IPS-NIHi7 (cell line): ENCODE results near the gene ZBTB20.

ENCODE experiments used
- DNase-seq: peaks from one replicate; pipeline ENCODE4 v3.0.0; 2012; ENCODE audit warnings: mixed read lengths; ENCODE audit errors: extremely low spot score

The ZBTB20 gene

DNA sequence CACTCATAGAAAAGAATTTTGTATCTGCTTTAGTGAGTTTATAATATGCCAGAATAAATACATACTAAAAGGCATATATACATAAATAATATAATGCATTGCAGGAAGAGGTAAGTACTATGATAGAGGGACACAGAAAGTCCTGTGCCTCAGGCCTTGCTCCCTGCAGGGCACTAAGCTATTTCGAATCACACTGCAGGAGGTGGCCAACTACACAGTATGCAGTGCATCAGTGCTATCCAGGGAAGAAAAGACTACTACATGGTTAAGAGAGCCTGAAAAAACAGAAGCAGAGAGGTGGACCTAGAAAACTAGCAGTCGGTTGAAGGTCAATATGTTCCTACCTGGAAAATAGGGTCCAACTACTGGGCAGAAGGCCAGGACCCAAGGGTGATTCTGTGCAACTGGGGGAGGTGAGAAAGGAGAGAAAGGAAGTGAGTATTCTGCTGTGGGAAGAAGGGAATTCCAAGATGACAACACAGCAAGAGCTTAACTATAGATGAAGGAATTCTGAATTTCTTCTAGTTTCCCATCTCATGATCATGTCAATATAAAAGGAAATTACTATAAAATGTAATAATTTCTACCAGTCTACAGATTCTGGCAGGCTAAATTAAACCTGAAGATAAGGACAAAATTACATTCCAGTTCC is 218.0 kb downstream of the ZBTB20 start:
- DNase-seq = no peak

DNA sequence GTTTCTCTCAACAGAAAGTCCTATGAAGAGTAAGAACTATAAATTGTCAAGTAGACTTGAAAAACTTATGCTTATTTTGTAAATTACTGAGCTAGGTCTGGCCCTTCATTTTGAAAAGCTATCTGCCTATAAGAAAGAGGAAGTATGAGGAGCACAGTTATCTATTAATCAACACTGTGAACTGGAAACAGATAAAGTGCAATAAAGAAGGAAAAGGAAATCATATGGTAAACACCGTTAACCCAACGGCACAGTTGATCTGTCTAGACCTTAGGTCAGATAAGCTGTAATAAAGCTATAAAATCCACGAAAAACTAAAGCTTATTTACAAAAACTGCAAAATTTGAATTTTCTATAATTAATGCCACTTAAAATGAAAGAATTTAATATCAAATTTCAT is 242.5 kb downstream of the ZBTB20 start:
- DNase-seq = no peak

DNA sequence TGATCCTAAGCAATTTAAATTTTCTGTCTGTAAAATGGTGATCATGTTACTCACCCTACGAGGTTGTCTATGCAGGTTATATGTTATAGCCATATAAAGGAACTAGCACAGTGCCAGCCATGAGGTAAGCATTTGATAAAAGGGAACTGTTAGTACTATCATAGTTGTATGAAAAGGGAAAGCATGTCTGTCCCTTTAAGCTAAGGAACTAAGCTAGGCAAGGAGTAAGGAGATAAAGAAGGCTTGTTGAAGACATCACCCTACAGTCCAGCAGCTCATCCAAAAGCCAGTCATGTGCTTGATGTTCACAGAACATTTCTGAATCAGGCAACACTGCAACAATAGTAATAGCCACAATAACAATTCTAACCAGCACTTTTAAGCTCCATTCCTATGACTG is 243.9 kb downstream of the ZBTB20 start:
- DNase-seq = no peak

DNA sequence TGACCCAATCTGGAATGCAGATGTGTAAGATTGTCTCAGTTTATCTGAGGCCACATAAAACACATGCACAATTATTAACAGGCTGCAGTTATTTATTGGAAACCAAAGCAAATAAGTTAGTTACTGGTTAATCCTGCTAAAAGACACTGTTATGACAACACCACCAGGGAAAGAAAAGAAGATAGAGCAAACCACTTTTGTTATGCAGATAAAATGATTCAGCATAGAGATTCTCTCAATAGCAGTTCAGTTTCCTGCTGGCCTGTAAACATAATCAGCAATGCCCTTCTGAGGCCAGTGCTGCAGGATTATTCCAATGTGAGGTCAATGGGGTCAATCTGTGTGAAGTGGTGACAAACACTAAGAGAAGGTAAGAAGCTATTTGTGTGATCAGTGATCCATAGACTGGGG is 244.4 kb downstream of the ZBTB20 start:
- peak; percentile 17 for DNase-seq

DNA sequence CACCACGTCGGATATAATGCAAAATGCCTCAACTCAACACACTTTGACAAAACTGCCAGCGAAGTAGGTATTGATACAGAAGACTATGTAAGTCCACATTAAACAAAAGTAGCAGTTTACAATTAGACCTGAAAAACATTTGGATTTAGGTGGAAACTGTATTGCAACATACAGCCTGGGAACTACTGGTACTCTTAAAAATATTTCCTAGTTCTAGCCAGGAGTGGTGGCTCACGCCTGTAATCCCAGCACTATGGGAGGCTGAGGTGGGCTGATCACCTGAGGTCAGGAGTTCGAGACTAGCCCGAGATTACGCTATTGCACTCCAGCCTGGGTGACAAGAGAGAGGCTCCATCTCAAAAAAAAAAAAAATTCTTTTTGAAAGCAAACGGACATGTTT is 246.2 kb downstream of the ZBTB20 start:
- DNase-seq = no peak

DNA sequence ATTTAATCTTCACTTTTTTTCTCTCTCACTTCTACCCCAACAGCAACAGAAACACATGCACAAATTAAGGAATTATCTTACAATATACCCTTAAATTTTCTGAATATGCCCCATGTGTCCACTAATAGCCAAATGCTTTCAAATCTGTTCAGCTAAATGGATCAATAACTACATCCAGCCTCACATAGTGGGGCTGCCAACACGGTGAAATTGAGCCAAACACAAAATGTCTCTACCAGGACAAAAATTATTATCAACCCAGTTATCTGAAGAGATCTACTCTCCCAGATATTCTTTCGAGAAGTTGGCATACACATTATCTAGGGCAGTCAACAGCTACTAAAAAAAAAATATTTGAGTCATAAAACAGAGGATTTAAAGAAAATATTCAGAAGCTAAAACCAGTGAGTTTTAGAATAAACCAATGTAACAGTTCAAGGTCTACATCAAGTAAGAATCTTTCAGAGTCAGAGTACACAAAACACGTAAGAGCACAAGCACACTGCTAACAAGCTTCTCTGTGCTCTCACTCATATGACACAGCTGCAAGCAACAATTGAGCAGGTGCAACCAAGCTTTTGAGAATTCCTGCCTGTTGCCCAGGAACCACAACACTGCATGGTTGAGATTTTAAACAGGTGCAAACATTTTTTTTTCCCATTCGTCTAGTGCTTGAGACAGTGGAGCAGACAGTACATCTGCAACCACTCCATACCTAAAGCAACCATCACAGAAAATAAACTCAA is 247.7 kb downstream of the ZBTB20 start:
- DNase-seq = no peak

DNA sequence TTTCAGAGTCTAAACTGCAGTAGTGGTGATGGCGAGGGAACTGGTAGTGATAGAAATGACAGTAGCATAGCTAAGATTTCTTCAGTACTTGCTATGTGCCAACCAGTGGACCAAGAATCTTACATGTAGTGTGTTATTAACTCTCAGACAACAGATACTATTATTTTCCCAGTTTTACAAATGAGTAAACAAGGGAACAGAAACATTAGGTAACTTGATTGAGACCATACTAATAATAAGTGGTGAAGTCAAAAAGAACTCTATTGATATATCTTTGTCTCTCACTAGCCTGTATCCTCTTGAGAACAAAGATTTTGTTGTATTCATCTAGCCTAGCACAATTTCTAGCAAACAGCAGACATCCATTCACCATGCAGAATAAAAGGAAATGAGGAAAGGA is 250.1 kb downstream of the ZBTB20 start:
- no peak for DNase-seq

DNA sequence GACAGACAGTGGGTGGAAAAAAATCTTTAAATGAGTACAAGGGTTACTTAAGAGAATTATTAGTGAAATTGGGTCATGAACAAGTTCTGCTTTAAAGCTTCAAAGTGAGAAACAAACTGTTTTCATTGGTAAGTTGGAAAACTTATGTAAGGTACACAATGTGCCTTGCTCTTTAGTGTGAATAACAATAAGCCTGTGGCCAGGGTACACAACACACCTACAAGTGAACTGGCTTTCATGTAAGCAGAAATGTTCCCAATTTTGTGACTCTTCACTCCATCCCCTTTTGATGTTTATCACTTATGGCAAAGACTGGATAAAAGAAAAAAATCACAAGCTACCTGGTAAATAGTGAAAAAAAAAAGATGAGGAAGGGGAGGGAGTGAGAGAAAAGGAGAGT is 253.7 kb downstream of the ZBTB20 start:
- no peak for DNase-seq

DNA sequence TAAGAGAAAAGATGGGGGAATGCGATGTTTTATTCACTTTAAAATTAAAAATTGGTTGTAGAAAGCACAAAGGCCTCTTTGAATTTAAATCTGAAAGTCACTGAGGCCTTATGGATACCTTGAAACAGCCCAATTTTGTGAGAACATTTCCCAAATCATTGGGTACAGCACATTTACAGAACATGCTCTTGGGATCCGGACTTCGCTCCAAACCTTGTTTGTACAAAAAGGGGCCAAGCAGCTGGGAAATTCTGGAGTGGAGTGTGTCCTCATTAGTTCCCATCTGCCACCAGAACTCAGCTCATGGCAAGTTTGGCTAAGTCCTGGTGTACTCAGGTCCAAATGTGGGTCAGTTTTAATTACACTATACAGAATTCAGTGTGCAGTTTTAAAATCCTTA is 254.2 kb downstream of the ZBTB20 start:
- DNase-seq = no peak

DNA sequence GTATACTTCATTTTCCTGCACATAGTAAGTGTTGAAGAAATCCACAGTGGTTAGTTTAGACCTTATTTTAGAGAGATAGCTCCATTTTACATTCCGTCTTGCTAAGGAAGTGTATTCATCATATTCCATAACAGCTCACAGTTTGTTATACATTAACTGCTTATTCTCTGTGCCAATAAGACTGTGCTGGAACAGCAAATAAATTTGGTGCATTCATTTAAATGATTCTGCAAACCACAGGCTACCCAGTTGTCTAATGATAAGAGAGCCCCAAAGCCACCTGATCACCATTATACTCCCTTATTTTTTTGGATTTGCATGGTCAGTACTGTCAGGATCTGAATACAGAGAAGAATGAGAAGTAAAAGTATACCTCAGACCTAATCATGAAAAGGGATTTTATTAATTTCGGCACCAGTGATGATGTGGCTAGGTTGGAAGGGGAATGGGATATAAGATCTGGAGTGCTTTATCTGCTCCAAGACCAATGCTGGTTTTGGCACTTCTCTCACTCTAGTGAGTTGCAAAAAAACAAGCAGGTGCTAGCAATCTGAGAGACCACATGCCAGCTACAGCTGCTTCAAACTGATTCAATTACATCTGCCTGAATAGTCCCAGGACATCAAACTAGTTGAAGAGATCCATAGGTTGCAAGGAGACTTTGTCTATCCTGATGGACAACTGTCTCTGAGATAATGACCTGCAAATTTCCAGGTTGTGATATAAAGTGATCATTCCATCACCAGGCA is 254.8 kb downstream of the ZBTB20 start:
- DNase-seq = no peak

DNA sequence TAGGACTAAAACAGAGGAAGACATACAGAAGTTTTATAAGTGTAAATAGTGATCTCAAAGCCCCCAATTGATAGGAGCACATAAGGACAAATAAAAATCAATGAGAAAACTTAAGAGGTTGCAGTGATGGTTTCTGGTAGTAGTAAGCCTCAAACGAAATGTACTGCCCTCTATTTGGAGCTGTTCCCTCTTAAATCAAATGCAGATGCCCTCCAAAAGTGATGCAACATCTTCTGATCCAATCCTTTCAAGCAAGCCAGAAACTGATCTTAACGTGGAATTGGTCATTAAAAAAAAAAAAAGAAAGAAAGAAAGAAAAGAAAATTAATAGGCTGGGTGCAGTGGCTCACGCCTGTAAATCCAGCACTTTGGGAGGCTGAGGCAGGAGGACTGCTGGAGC is 259.3 kb downstream of the ZBTB20 start:
- DNase-seq = no peak

DNA sequence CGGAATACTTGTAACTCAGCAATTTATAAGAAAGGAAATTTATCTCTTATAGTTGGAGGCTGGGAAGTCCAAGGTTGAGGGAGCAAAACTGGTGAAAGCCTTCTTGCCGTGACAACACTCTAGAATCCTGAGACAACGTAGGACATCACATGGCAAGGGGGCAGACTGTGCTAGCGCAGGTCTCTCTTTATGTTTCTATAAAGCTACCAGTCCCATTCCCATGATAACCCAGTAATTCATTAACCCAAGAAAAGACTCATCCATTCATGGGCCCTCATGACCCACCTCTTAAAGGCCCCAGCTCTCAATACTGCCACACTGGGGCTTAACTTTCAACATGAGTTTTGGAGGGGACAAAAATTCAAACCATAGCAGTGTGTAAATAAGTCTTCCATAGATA is 260.2 kb downstream of the ZBTB20 start:
- no peak for DNase-seq

DNA sequence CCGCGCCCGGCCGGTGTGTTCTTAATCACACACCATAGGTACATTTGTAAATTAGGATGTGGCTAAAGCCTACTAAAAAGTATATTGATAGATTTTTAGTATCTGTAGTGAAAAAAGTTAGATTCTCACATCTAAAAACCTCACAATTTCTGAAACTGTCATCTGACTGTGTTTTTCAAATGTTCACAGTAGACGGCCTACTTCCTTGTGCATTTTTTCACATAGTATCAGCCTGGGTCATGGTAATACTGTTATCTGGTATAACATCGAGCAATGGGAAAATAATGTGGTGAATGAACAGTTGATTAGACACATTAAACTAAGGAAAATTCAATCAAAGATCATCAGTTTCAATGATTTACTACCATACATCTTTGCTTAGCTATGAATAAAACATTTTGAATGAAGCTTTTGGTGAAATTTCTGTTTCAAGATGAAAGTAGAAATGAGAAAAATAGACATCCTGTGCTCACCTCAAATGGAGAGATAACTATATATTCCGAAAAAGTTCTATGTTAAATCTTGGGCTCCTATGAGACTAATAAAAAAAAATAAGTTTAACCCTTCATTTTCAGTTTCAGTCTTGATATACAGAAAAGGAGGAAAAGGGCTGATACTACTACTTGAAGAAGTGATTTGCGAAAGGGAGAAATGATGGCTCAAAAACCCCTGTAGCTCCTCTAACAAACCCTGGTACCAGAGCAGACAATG is 262.7 kb downstream of the ZBTB20 start:
- no peak for DNase-seq

DNA sequence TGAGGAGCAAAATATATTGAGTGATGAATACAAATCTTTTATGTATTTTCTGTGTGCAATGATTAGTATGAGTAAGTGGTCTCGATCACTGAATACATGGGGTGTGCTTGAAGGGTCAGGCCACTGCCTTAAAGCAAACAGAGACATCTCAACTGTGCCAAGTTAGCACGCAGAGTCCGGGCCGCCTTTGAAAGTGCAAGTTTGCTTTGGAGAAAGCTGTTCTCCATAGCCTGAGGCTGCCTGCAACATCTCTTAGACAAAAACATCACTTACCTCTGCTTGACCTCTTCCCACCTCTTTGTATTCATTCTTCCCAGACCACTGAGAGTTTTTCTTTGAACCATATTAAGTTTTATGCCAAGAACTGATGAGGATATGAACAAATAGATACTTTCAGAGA is 267.0 kb downstream of the ZBTB20 start:
- no peak for DNase-seq

DNA sequence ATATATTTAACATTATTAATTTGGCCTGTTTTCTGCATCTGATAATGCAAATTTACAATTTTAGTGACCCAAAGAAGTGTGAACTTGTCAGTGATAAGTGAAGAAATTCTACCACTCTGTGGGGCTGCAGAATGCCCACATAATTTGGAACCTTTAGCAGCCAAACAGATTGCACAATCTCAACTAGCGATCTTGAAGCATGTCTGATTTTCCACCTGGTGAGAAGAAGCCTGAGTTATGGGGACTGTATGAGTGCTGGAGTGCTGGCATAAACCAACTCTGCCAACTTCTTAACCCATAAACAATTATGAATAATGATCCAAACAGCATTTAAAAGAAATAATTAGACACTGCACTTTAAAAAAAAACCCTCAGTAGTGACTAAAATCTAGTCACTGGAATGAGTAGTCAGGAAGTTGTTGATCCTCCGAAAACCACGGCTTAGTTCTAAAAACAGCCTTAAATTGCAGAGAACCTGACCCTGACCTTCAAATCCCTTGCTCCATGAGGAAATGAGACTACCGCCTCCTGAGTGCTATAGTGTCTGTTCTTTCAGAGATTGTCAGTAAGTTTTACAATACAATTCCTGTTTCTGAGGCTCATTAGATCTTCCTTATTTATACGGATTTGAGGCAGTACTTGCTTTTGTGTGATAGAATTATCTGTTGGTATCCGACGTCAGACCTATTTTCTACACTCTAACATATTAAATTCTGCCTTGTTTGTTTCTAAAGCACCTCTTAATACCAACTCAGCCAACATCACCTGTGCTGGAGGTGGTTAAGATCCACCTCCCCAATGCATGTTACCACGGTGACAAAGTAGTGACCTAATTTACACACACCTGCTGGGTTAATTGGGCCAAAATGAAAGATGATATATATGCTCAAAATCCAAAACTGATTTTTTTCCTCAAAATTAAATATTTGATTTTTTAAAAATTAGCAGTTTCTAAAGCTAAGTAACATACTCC is 267.7 kb downstream of the ZBTB20 start:
- no peak for DNase-seq

DNA sequence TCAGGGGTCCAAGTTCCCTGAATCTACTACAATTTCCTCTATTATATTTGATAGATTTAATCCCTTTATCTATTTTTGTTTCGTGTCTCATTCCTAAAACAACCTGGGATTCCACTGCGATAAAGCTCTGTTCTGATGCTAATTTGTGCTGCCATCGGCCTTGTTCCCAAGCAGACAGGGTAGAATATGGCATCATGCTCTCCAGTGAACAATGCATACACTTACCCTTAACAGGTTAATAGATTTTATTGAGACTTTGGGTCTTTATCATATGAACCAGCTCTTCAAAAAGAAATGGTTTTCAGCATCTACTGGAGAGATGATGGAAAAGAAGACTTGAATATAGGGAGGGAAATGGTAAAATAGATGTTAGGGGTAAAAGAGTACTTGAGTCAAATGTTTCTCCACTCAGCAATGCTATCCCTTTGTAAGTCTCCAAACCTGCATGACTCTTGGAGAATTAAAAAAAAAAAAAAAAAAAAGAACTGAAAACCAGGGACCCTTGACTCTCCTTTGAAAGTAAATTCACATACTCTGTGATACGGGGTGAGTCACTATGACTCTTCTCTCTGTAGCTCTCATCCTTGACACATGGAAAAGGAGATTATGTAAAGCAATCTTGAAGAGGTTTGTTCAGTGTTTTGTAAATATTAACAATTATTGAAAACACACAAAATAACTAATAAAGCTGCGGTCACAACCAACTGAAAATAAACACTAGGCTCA is 268.8 kb downstream of the ZBTB20 start:
- DNase-seq = no peak

DNA sequence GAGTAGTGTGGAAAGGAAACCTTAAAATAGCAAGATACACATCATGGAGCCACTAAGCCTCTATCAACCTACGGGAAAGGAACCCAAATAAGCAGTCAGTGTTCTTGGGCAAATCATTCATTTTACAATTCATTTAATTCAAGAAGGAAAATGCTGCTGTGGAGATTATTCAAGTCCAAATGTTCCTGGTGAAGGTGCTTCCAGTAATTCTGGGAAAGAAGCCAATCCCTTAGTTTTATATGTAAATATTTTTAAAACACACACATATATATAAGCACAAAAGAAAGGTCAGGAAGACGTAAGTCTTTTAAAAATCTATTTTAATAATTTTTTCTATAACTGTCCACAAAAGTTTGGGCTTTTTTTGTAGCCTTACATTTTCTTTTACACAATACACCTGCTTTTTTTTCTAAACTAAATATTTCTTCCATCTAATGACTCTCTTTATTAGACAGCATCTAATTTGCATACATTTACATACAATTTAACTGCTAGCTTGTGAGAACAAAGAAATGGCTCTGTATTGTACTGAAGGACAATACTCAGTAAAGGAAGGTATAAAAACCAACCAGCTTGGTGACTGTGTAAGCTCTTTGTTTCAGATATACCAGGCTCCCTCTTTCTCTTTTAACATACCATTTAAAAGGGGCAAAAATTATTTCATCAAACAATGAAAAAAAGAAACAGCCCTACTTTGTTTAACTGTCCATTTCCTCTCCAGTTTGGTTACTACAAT is 269.5 kb downstream of the ZBTB20 start:
- no peak for DNase-seq

DNA sequence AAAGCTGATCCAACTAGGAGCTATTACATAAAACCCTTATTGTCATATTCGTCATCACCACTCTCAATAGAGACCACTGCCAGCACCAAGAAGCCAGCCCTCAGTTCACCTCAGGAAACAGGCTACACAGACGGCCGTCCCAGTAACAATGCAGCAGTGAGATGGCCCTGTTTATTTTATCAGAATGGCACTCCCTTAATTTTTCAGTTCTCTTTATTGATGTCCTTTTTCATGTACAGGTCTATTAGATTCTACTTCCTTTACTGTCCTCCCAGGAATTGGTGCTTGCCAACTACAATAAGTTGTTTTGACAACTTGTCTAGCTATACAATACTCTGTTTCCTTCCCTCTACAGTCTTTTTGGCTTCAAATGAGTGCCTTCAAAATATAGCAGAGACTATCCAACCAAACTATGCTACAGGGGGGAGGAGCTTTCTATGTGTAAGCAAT is 272.5 kb downstream of the ZBTB20 start:
- no peak for DNase-seq

DNA sequence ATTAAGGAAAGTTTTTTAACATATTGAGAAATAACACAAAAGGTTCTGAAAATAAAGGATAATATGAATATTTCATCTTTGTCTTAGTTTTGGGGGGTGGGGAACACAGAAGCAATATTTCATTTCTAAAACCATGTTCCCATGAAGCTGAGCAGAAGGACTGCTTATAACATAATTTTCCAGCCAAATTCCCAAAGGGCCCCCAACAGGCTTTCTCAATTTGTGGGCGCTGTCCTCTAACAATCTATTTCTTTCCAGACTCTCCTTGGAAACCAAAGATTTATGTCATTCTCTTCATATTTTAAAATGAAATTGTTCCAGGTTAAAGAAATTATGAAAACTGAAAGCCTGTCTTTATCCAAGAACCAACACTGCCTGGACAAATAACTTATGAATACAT is 273.5 kb downstream of the ZBTB20 start:
- DNase-seq = no peak

DNA sequence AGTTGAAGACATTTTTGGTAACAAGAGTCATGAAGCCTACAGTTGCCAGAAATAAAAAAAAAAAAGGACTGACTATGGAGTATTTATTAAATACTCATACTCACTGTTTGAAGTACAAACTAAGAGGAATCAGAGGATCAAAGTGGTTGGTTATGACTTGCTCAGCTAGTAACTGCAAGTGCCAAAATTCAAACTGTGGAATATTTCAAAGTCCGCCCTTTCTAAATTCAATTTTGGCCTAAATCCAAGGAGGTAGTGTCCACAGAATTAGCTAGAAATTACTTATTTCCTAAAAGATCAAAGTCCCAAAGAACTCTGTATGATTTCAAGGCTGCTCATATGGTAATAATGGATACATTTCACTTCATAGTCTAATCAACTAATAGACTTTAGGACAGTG is 274.5 kb downstream of the ZBTB20 start:
- no peak for DNase-seq
